Peyer's patch (tissue), 4 donors: Measurements from ENCODE around the gene IQCN. TPM values are rescaled to one million over a fixed set of nuclear protein-coding genes. Genes with fewer than 3 reads are reported as not detected.
A peak's percentile ranks its signal among the peaks of the same experiment; 100 is the strongest.
"Not testable (repeated sequence)": the region's sequence is repeated elsewhere in the genome, so short reads cannot be mapped to it uniquely, and the experiment has no call there.

ENCODE experiments used
- DNase-seq, 3 donors: peaks; one replicate each; pipeline ENCODE4 v3.0.0-alpha.2; 2017 to 2019
- H3K27ac ChIP-seq, 4 donors: fragments of 200-600 bp; sonication (generic); one replicate each; pipeline ENCODE4 v1.5.1; 2016 to 2019
- H3K27me3 ChIP-seq, 2 donors: fragments of 200-600 bp; sonication (generic); one replicate each; pipeline ENCODE4 v1.5.1; 2019
- H3K36me3 ChIP-seq, 3 donors: fragments of 200-600 bp; sonication (generic); one replicate each; pipeline ENCODE4 v1.5.1; 2016 to 2019
- H3K4me1 ChIP-seq, 4 donors: fragments of 200-600 bp; sonication (generic); one replicate each; pipeline ENCODE4 v1.5.1; 2016 to 2019
- H3K4me3 ChIP-seq, 4 donors: fragments of 200-600 bp; sonication (generic); 1 replicate in 3 of 4; 2 replicates in 1 of 4; pipeline ENCODE4 v1.5.1; 2016 to 2019; ENCODE audit warnings: mild to moderate bottlenecking in 1 of 4
- H3K9me3 ChIP-seq, 4 donors: fragments of 200-600 bp; sonication (generic); one replicate each; pipeline ENCODE4 v1.5.1; 2016 to 2019; ENCODE audit warnings: mild to moderate bottlenecking in 1 of 4
- CTCF ChIP-seq, 6 experiments: fragments of 450-650 bp in 4 of 6; fragments of 200-600 bp in 2 of 6; sonication (generic) in 1 of 6; IDR thresholded peaks; one replicate each; pipeline ENCODE4 v1.5.1; 2017 to 2019; ENCODE audit warnings: antibody characterized with exemption in 6 of 6, mild to moderate bottlenecking in 3 of 6, moderate library complexity in 1 of 6
- POLR2A ChIP-seq, 2 donors: fragments of 450-650 bp; IDR thresholded peaks; one replicate each; pipeline ENCODE4 v1.5.1; 2017; ENCODE audit warnings: antibody characterized with exemption in 2 of 2, mild to moderate bottlenecking in 2 of 2, moderate library complexity in 2 of 2
- small RNA-seq, 2 donors: library from RNA; depleted of rRNA; stranded (forward); fragments of <200 nt; gene quantifications; one replicate each; pipeline ENCODE3, GENCODE V24; 2016
- total RNA-seq, 4 donors: library from RNA; depleted of rRNA; stranded (reverse); fragments of >200 nt; gene quantifications; one replicate each; pipeline ENCODE4 v1.1.0, GENCODE V29; 2016

Gene IQCN
- total RNA-seq, 4 donors from 2014 or later = 7.4 to 40.2 (median 17.0) TPM

DNA sequence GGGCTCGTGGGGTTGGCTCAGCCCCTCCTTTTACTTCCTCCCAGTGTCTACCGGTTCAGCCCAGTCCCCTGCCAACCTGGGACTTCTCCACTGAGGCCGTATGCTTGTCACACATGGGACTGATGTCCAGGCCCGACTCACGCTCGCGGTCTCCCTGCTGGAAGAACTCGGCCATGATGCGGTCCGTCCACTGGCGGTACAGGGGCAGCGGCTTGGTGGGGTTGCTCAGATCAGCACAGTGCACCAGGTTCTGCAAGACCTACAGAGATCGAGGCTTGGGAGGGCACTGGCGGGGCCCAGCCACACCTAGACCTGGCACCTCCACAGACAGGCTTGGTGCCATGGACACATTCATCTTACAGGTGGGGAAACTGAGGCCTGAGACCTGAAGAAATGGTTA is 62.6 kb downstream of the IQCN start:
- no peak overlapping the region for H3K27ac ChIP-seq
- no peak for DNase-seq
- H3K36me3 ChIP-seq = no peaks in the 10 kb centered on the region
- H3K9me3 ChIP-seq = no peaks in the 10 kb centered on the region
- no peak overlapping the region for H3K4me3 ChIP-seq
- no peaks in the 10 kb centered on the region for H3K4me1 ChIP-seq
- no peaks in the 10 kb centered on the region for H3K27me3 ChIP-seq
- TF ChIP-seq CTCF (IDR thresholded peaks at IDR 0.05) = no peak
- TF ChIP-seq POLR2A (IDR thresholded peaks at IDR 0.05) = no peak

DNA sequence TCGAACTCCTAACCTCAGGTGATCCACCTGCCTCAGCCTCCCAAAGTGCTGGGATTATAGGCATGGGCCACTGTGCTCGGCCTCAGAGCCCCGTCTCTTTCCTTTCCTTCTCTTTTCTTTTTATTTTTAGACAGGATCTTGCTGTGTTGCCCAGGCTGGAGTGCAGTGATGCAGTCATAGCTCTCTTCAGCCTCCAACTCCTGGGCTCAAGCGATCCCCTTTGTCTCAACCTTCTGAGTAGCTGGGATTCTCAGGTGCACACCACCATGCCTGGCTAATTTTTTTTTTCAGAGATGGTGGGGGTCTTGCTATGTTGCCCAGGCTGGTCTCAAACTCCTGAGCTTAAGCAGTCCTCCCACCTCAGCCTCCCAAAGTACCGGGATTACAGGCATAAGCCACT is 64.3 kb downstream of the IQCN start:
- H3K27me3 ChIP-seq, H3K36me3 ChIP-seq, H3K4me3 ChIP-seq, H3K27ac ChIP-seq, DNase-seq, H3K9me3 ChIP-seq, H3K4me1 ChIP-seq: not testable (repeated sequence)

- peaks cover 0 to 15% (median 3%) of the 10 kb centered on the region in 4 donors for H3K4me1 ChIP-seq
- DNase-seq = peak; percentile 38 to 67 (median 66)
- no peak overlapping the region for H3K4me3 ChIP-seq
- no peaks in the 10 kb centered on the region for H3K27me3 ChIP-seq
- H3K36me3 ChIP-seq = no peaks in the 10 kb centered on the region
- H3K9me3 ChIP-seq = no peaks in the 10 kb centered on the region
- peak overlapping the region in 2 of 4 donors; percentile 8 to 39 for H3K27ac ChIP-seq
- TF ChIP-seq CTCF (IDR thresholded peaks at IDR 0.05) (peak in 5 of 6 experiments; percentile 30 to 77 (median 44)), POLR2A (IDR thresholded peaks at IDR 0.05) (no peak)
Measured at GRCh38 chr19:18208098-18208951, 65.9 kb downstream of the IQCN start.

Small RNA genes within 50 kb of the gene (small RNA-seq; reads per million reads assigned to genes)
- gene MIR3188 (0 reads per million in 2 donors), gene RPL39P38 (0 reads per million in 2 donors)

Other genes starting within 250 kb of the IQCN start
- gene IL12RB1, start 187.5 kb downstream of the IQCN start, total RNA-seq = 10 to 100 TPM in 1 of 4 donors, 1 to 10 TPM in 3; 1.2 to 19.0 (median 2.8) TPM
- 10 to 100 TPM; 47.8 to 56.3 (median 52.0) TPM for gene MAST3, start 176.7 kb downstream of the IQCN start, total RNA-seq
- 10 to 100 TPM; 19.7 to 45.4 (median 28.2) TPM for gene PIK3R2, start 121.3 kb downstream of the IQCN start, total RNA-seq
- 100 to 1,000 TPM in 1 of 4 donors, 10 to 100 TPM in 3; 54.9 to 109 (median 60.7) TPM for gene IFI30, start 100.6 kb downstream of the IQCN start, total RNA-seq
- gene MPV17L2, start 81.2 kb downstream of the IQCN start, total RNA-seq = 10 to 100 TPM in 3 of 4 donors, 1 to 10 TPM in 1; 4.1 to 19.6 (median 16.0) TPM
- gene RAB3A, start 70.4 kb downstream of the IQCN start, total RNA-seq = 1 to 10 TPM in 3 of 4 donors, not detected in 1; 6.1 to 9.5 (median 8.3) TPM
- 1 to 10 TPM in 3 of 4 donors, not detected in 1; 3.9 to 8.3 (median 8.3) TPM for gene PDE4C, start 48.0 kb downstream of the IQCN start, total RNA-seq
- gene JUND, start 7.2 kb upstream of the IQCN start, total RNA-seq = 100 to 1,000 TPM; 629 to 753 (median 680) TPM
- 100 to 1,000 TPM; 102 to 193 (median 178) TPM for gene LSM4, start 48.6 kb upstream of the IQCN start, total RNA-seq
- 100 to 1,000 TPM in 1 of 4 donors, 10 to 100 TPM in 3; 45.4 to 138 (median 89.2) TPM for gene PGPEP1, start 66.1 kb upstream of the IQCN start, total RNA-seq
- gene GDF15, start 111.7 kb upstream of the IQCN start, total RNA-seq = 10 to 100 TPM in 1 of 4 donors, 1 to 10 TPM in 3; 6.8 to 11.6 (median 9.0) TPM
- 1 to 10 TPM; 2.5 to 4.2 (median 3.6) TPM for gene LRRC25, start 123.2 kb upstream of the IQCN start, total RNA-seq
- gene SSBP4, start 144.9 kb upstream of the IQCN start, total RNA-seq = 10 to 100 TPM; 34.0 to 85.8 (median 39.9) TPM
- gene ISYNA1, start 163.7 kb upstream of the IQCN start, total RNA-seq = 10 to 100 TPM in 3 of 4 donors, 1 to 10 TPM in 1; 5.3 to 26.4 (median 14.0) TPM
- gene ELL, start 247.6 kb upstream of the IQCN start, total RNA-seq = 10 to 100 TPM; 18.9 to 49.5 (median 34.2) TPM